Liver (tissue), 3 donors: ENCODE measurements around the gene PLCG2.

ENCODE experiments used
- EGR1 ChIP-seq, 2 donors: IDR thresholded peaks; 2 replicates each; pipeline ENCODE4 v1.6.1; 2016 to 2018; ENCODE audit warnings: antibody characterized with exemption in 2 of 2, low read depth in 2 of 2
- GABPA ChIP-seq, 2 donors: IDR thresholded peaks in 1 of 2; conservative IDR thresholded peaks in 1 of 2; 2 replicates each; pipeline ENCODE4 v1.6.1; 2016; ENCODE audit warnings: antibody characterized with exemption in 2 of 2, mild to moderate bottlenecking in 1 of 2, moderate library complexity in 1 of 2
- RAD21 ChIP-seq, 2 donors: IDR thresholded peaks; 2 replicates each; pipeline ENCODE4 v1.6.1; 2016; ENCODE audit warnings: antibody characterized with exemption in 2 of 2, mild to moderate bottlenecking in 2 of 2
- TAF1 ChIP-seq: conservative IDR thresholded peaks from 2 replicates; pipeline ENCODE4 v1.6.1; 2016; ENCODE audit warnings: antibody characterized with exemption, mild to moderate bottlenecking
- YY1 ChIP-seq: IDR thresholded peaks from 2 replicates; pipeline ENCODE4 v1.6.1; 2016; ENCODE audit warnings: antibody characterized with exemption, mild to moderate bottlenecking
- TF ChIP-seq, protein P1 (sequence below): fragments of 150-350 bp; IDR thresholded peaks from 2 replicates; pipeline ENCODE4 v1.5.1; 2017; ENCODE audit warnings: improper control_type of control experiment, low read depth, low read length; ENCODE audit not compliant: missing input control
- TF ChIP-seq, protein P2 (sequence below): IDR thresholded peaks from 2 replicates; pipeline ENCODE4 v1.6.1; 2016; ENCODE audit warnings: antibody characterized with exemption
- donor health status: healthy.
- donor health status: healthy.

DNA sequence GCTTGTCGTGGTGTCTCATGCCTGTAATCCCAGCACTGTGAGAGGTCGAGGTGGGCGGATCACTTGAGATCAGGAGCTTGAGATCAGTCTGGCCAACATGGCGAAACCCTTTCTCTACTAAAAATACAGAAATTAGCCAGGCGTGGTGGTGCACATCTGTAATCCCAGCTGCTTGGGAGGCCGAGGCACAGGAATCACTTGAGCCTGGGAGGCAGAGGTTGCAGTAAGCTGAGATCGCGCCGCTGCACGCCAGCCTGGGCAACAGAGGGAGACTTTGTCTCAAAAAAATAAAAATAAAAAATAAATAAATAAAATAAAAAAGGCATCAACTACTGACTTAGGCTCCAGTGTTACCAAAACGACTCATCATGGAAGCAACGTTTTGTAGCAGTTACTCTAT is 115.5 kb downstream of the PLCG2 start:
- TF ChIP-seq, protein P1, sequence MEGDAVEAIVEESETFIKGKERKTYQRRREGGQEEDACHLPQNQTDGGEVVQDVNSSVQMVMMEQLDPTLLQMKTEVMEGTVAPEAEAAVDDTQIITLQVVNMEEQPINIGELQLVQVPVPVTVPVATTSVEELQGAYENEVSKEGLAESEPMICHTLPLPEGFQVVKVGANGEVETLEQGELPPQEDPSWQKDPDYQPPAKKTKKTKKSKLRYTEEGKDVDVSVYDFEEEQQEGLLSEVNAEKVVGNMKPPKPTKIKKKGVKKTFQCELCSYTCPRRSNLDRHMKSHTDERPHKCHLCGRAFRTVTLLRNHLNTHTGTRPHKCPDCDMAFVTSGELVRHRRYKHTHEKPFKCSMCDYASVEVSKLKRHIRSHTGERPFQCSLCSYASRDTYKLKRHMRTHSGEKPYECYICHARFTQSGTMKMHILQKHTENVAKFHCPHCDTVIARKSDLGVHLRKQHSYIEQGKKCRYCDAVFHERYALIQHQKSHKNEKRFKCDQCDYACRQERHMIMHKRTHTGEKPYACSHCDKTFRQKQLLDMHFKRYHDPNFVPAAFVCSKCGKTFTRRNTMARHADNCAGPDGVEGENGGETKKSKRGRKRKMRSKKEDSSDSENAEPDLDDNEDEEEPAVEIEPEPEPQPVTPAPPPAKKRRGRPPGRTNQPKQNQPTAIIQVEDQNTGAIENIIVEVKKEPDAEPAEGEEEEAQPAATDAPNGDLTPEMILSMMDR, result no peak
- TF ChIP-seq YY1, result no peak
- no peak for TF ChIP-seq RAD21 (IDR thresholded peaks at IDR 0.05)
- no peak for TF ChIP-seq GABPA (IDR thresholded peaks at IDR 0.05 in 1 of 2, conservative IDR thresholded peaks at IDR 0.05 in 1 of 2)
- no peak for TF ChIP-seq TAF1
- TF ChIP-seq EGR1 (IDR thresholded peaks at IDR 0.05; ENCODE audit: low read depth in 2 of 2), result no peak
- TF ChIP-seq, protein P2, sequence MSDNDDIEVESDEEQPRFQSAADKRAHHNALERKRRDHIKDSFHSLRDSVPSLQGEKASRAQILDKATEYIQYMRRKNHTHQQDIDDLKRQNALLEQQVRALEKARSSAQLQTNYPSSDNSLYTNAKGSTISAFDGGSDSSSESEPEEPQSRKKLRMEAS, result no peak
